Parathyroid adenoma (tissue), 2 donors: ENCODE measurements around the gene WDSUB1.

Experiments used
- H2AFZ ChIP-seq: fragments of 300-600 bp; sonication (generic); one replicate; pipeline ENCODE4 v1.7.0; 2017; ENCODE audit warnings: antibody characterized with exemption, mild to moderate bottlenecking
- H3K27ac ChIP-seq: fragments of 300-600 bp; sonication (generic); one replicate; pipeline ENCODE4 v1.7.0; 2017
- H3K27me3 ChIP-seq: fragments of 300-600 bp; sonication (generic); one replicate; pipeline ENCODE4 v1.7.0; 2017; ENCODE audit warnings: low read length; ENCODE audit not compliant: control insufficient read depth, insufficient read depth
- H3K36me3 ChIP-seq: fragments of 300-600 bp; sonication (generic); one replicate; pipeline ENCODE4 v1.7.0; 2017; ENCODE audit warnings: low read length; ENCODE audit not compliant: control insufficient read depth, insufficient read depth
- H3K4me1 ChIP-seq: fragments of 300-600 bp; sonication (generic); one replicate; pipeline ENCODE4 v1.7.0; 2017; ENCODE audit warnings: control low read depth
- H3K4me2 ChIP-seq: fragments of 300-600 bp; sonication (generic); one replicate; pipeline ENCODE4 v1.7.0; 2017; ENCODE audit warnings: low read length
- H3K4me3 ChIP-seq: fragments of 300-600 bp; sonication (generic); one replicate; pipeline ENCODE4 v1.7.0; 2017; ENCODE audit warnings: low read depth, low read length
- H3K79me2 ChIP-seq: fragments of 300-600 bp; sonication (generic); one replicate; pipeline ENCODE4 v1.7.0; 2017; ENCODE audit warnings: control low read depth
- H3K9ac ChIP-seq: fragments of 300-600 bp; sonication (generic); one replicate; pipeline ENCODE4 v1.7.0; 2017; ENCODE audit warnings: mild to moderate bottlenecking
- H3K9me3 ChIP-seq: fragments of 300-600 bp; sonication (generic); one replicate; pipeline ENCODE4 v1.7.0; 2017; ENCODE audit warnings: low read length; ENCODE audit not compliant: control insufficient read depth
- TF ChIP-seq, protein P1 (sequence below): fragments of 300-600 bp; sonication (generic); IDR thresholded peaks from one replicate; pipeline ENCODE4 v1.7.0; 2017; ENCODE audit warnings: antibody characterized with exemption, mild to moderate bottlenecking
- donor health status: primary hyperparathyroidism.

WDSUB1 gene

DNA sequence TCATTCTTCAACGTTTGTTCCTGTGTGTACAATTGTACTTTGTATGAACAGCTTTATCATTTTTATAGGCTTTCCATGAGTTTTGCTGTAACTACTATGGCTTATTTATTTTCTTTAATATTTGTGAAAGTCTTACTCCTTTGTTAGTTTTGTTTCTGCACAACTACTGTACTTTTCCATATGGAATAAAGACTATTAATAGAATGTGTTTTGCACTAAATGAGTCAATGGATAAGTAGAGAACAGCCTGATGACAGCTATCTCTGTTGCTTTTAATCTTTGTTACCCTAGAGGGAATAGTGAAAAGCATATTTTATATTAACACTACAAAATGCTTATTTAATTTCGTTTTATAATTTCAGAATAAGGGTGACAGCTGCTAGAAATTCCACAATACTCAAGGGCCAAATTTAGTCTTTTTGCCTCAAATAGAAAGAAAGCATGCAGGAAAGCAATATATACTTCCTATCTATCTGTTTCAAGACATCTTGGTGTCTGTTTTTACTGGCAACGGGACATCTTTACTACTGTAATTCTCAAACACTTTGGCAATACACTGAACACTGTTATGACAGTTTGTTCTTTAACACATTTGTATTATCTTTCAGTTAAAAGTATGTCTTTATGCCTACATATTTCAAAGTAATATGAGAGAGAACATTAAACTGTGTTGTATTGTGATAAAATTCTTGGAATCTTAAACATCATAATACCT, 53.9 kb downstream of the WDSUB1 start:
- no peaks in the 10 kb centered on the region for H3K79me2 ChIP-seq
- TF ChIP-seq, protein P1, sequence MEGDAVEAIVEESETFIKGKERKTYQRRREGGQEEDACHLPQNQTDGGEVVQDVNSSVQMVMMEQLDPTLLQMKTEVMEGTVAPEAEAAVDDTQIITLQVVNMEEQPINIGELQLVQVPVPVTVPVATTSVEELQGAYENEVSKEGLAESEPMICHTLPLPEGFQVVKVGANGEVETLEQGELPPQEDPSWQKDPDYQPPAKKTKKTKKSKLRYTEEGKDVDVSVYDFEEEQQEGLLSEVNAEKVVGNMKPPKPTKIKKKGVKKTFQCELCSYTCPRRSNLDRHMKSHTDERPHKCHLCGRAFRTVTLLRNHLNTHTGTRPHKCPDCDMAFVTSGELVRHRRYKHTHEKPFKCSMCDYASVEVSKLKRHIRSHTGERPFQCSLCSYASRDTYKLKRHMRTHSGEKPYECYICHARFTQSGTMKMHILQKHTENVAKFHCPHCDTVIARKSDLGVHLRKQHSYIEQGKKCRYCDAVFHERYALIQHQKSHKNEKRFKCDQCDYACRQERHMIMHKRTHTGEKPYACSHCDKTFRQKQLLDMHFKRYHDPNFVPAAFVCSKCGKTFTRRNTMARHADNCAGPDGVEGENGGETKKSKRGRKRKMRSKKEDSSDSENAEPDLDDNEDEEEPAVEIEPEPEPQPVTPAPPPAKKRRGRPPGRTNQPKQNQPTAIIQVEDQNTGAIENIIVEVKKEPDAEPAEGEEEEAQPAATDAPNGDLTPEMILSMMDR, result no peak
- no peak overlapping the region for H3K4me3 ChIP-seq
- H3K4me2 ChIP-seq, result no peak overlapping the region
- no peaks in the 10 kb centered on the region for H3K27me3 ChIP-seq
- no peaks in the 10 kb centered on the region for H3K4me1 ChIP-seq
- H3K36me3 ChIP-seq, result no peaks in the 10 kb centered on the region
- H3K9me3 ChIP-seq, result no peaks in the 10 kb centered on the region
- no peak overlapping the region for H3K27ac ChIP-seq
- H2AFZ ChIP-seq, result no peak overlapping the region
- H3K9ac ChIP-seq, result no peak overlapping the region

DNA sequence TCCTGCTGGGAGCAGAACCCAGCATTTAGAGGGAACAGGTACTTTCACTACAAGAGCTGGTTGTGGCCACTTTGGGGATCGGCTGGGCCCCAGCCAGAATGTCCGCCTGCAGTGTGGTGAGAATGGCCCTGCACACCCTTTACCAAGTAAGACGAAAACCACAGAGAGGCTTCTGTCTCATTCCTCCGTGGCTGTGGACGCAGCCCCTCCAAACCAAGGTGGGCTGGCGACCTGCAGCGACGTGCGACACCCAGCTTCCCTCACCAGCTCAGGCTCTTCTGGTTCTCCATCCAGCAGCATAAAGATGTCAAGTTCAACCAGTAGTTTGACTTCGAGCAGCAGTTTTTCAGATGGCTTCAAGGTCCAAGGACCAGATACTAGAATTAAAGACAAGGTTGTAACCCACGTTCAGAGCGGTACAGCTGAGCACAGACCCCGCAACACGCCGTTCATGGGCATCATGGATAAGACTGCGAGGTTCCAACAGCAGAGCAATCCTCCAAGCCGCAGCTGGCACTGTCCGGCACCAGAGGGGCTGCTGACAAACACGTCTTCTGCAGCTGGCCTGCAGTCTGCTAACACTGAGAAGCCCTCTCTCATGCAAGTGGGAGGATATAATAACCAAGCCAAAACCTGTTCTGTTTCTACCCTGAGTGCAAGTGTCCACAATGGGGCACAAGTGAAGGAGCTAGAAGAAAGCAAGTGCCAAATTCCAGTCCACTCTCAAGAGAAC, 56.2 kb downstream of the WDSUB1 start:
- no peak overlapping the region for H3K27ac ChIP-seq

GRCh38 chr2:159229476-159230144, 56.9 kb downstream of the WDSUB1 start:
- Histone ChIP-seq H3K9ac (no peak overlapping the region), H3K9me3 (no peaks in the 10 kb centered on the region), H3K4me2 (no peak overlapping the region), H3K27me3 (no peaks in the 10 kb centered on the region), H3K4me1 (no peaks in the 10 kb centered on the region), H2AFZ (no peak overlapping the region), H3K4me3 (no peak overlapping the region), H3K36me3 (no peaks in the 10 kb centered on the region), H3K27ac (no peak overlapping the region), H3K79me2 (no peaks in the 10 kb centered on the region)
- TF ChIP-seq, protein P1, result no peak

More for the DNA sequence above, 56.2 kb downstream of the WDSUB1 start:
- H3K36me3 ChIP-seq, result no peaks in the 10 kb centered on the region
- H3K4me2 ChIP-seq, result no peak overlapping the region
- no peaks in the 10 kb centered on the region for H3K27me3 ChIP-seq
- no peak overlapping the region for H3K9ac ChIP-seq
- H3K4me3 ChIP-seq, result no peak overlapping the region
- no peaks in the 10 kb centered on the region for H3K79me2 ChIP-seq
- no peaks in the 10 kb centered on the region for H3K9me3 ChIP-seq
- H2AFZ ChIP-seq, result no peak overlapping the region
- TF ChIP-seq, protein P1, result no peak
- no peaks in the 10 kb centered on the region for H3K4me1 ChIP-seq

DNA sequence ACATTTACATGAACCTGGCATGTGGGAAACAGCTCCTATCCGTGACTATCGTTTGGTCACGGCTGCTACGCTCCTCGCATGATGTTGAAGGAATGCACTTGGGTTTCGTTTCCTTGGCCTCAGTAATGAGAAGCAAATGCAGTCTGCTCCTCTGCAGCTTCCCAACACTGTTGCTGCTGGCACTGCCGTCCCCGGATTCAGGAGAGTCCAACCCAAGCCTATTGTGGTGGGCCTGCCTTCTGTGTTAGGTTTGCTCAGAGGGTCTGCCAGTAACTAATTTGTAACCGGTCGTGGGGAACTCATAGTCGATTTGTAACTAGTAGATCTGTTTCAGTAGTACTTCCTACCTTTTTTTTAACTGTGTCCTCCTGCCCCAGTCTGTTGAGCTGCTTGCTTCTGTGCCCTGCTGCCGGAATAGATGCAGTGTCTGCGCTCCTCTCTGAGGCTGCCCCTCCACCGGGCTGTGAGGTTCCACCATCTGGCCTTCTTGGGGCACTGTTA, 58.4 kb downstream of the WDSUB1 start:
- Histone ChIP-seq H3K9me3 (no peaks in the 10 kb centered on the region), H3K27ac (no peak overlapping the region), H3K9ac (no peak overlapping the region), H3K27me3 (no peaks in the 10 kb centered on the region), H2AFZ (no peak overlapping the region), H3K36me3 (no peaks in the 10 kb centered on the region), H3K4me3 (no peak overlapping the region), H3K4me1 (no peaks in the 10 kb centered on the region), H3K79me2 (no peaks in the 10 kb centered on the region), H3K4me2 (no peak overlapping the region)
- TF ChIP-seq, protein P1, result no peak
